K562 (cell line): Measurements from ENCODE around the gene WDR31. TPM values are rescaled to one million over a fixed set of nuclear protein-coding genes. Genes with fewer than 3 reads are reported as not detected.

Experiments used
- BRF2 ChIP-seq: IDR thresholded peaks from 3 replicates; pipeline ENCODE4 v1.6.1; 2011; ENCODE audit warnings: borderline replicate concordance, mild to moderate bottlenecking; ENCODE audit not compliant: insufficient read length, insufficient read depth
- CBX1 ChIP-seq: sonication (generic); IDR thresholded peaks from 2 replicates; pipeline ENCODE4 v1.6.1; 2016; ENCODE audit warnings: antibody characterized with exemption, low read depth, mild to moderate bottlenecking
- CXXC5 ChIP-seq: fragments of 250-450 bp; sonication (Bioruptor Pico); IDR thresholded peaks from 2 replicates; pipeline ENCODE4 v1.8.0; 2022; ENCODE audit warnings: inconsistent platforms, mild to moderate bottlenecking, moderate library complexity
- ELF4 ChIP-seq: fragments of 450-650 bp; formaldehyde crosslinking; IDR thresholded peaks from 2 replicates; pipeline ENCODE4 v1.4.0; 2022; ENCODE audit warnings: missing genetic modification characterization
- FOXK2 ChIP-seq, 2 experiments: fragments of 450-650 bp; IDR thresholded peaks in 1 of 2; conservative IDR thresholded peaks in 1 of 2; 2 replicates each; pipeline ENCODE4 v1.6.1; 2016; ENCODE audit warnings: low read depth in 2 of 2, mild to moderate bottlenecking in 1 of 2
- LCOR ChIP-seq: sonication (generic); formaldehyde crosslinking; IDR thresholded peaks from 2 replicates; pipeline ENCODE4 v1.8.0; 2022; ENCODE audit warnings: mild to moderate bottlenecking, missing genetic modification reagents
- NFRKB ChIP-seq: fragments of 450-650 bp; IDR thresholded peaks from 2 replicates; pipeline ENCODE4 v1.6.1; 2016; ENCODE audit warnings: low read depth
- PCBP2 ChIP-seq: fragments of 200-400 bp; formaldehyde crosslinking; IDR thresholded peaks from 2 replicates; pipeline ENCODE4 v1.6.1; 2018; ENCODE audit warnings: low read length, low read depth, mild to moderate bottlenecking, moderate library complexity; ENCODE audit not compliant: poor library complexity, severe bottlenecking
- POLR2H ChIP-seq: IDR thresholded peaks from 2 replicates; pipeline ENCODE4 v1.6.1; 2016; ENCODE audit warnings: missing genetic modification characterization, low read depth, mild to moderate bottlenecking, control low read depth, missing compliant biosample characterization, moderate library complexity
- RFX7 ChIP-seq: fragments of 250-450 bp; sonication (Bioruptor Pico); IDR thresholded peaks from 2 replicates; pipeline ENCODE4 v1.5.1; 2021; ENCODE audit warnings: mild to moderate bottlenecking
- SFPQ ChIP-seq: fragments of 200-400 bp; formaldehyde crosslinking; IDR thresholded peaks from 2 replicates; pipeline ENCODE4 v1.6.1; 2017; ENCODE audit warnings: mild to moderate bottlenecking, low read depth, low read length, moderate library complexity
- TAF15 ChIP-seq: fragments of 200-400 bp; formaldehyde crosslinking; IDR thresholded peaks from 2 replicates; pipeline ENCODE4 v1.6.1; 2017; ENCODE audit warnings: mild to moderate bottlenecking, low read depth, low read length, moderate library complexity
- TAF9B ChIP-seq: fragments of 450-650 bp; IDR thresholded peaks from 2 replicates; pipeline ENCODE4 v1.6.1; 2018; ENCODE audit warnings: mild to moderate bottlenecking; ENCODE audit not compliant: partially characterized antibody
- ZNF23 ChIP-seq: fragments of 250-450 bp; sonication (Bioruptor Pico); IDR thresholded peaks from 2 replicates; pipeline ENCODE4 v1.4.0; 2020; ENCODE audit warnings: mild to moderate bottlenecking
- polyA plus RNA-seq, 8 experiments: library from polyadenylated mRNA; depleted of rRNA in 4 of 8; stranded (reverse) in 5 of 8; unstranded in 3 of 8; fragments of >200 nt; fragmentation: Nextera tagmentation in 2 of 8; fragmentation: Illumina TruSeq in 1 of 8; extraction: Ambion mirVana in 2 of 8; extraction: Trizol in 1 of 8; gene quantifications; 2 replicates each; pipeline versions ENCODE4 v1.2.1 to v1.2.3, GENCODE V29; 2011 to 2014; ENCODE audit warnings: inconsistent platforms in 1 of 8, missing spikeins in 1 of 8
- total RNA-seq, 7 experiments: library from RNA; depleted of rRNA in 6 of 7; stranded (reverse); fragments of >200 nt in 6 of 7; fragmentation: Illumina TruSeq in 2 of 7; extraction: Trizol in 2 of 7; gene quantifications; 2 replicates each; pipeline versions ENCODE4 v1.2.1 to v1.2.3, GENCODE V29; 2011 to 2021; ENCODE audit warnings: low replicate concordance in 1 of 7
- TF ChIP-seq, protein P1 (sequence below): fragments of 200-800 bp; sonication (Bioruptor generic); IDR thresholded peaks from 2 replicates; pipeline ENCODE4 v1.6.1; 2017; ENCODE audit warnings: missing genetic modification characterization, missing compliant biosample characterization

WDR31 gene
- total and polyA plus RNA-seq, 9 of the 15 experiments (the other 6 are each of a cell fraction or from before 2014, with no cell fraction given): 0.35 to 1.8 (median 0.95) TPM

DNA sequence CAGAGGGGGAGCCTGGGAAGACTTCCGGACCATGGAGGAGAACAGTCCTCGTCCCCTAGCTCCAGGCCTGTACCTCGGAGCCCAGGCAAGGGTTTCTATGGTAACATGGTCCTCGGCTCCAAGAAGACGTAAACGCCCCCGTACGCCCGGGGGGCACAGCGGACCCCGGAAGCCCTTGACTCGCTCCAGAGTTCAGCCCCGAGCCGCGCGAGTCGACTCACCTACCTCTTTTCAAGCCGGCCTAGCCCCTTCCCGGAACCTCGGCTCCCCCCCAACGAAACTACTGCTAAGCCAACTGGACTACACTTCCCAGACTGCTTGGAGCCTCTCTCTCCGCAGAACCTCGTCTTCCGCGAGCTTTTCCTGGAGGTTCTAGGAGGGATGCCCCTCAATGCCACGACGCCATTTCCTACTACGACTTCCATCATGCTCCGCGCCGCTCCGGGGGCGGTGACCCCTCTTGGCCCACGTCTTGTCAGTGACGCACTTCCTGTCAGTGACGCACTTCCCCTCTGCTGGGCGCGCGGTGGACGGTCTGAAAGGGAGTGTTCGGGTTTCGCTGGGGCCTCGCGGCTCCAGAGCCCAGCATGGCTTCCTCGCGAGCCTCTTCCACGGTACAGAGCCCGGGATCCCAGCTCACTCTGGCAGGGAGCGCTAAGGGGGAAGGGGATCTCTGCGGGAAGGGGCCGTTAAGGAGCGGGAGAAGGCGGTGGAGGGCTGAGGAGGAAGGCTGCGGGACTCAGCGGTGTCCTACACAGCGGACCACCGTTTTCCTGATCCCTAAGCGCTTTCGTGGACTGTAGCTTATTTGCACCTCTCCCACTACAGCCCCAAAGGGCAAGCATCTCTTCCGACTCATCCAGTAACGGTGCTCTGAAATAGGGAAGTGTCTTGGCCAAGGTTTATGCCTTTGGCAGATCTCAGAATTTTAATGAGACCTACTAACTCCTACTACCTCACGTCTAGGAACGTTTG lies 64.6 kb downstream of the WDR31 start, which contains the start of the genes CDC26 and PRPF4 (continued):
- TF ChIP-seq BRF2 (no peak), CXXC5 (peak; percentile 88), NFRKB (0 out of 2 replicates have a peak, but pooled peaks have one; percentile 53), ELF4 (CRISPR knock-in tag) (peak; percentile 89), POLR2H (tag) (peak; percentile 89), PCBP2 (no peak), CBX1 (0 out of 2 replicates have a peak, but pooled peaks have one; percentile 40), TAF15 (no peak), FOXK2 (conservative IDR thresholded peaks at IDR 0.05 in 1 of 2, IDR thresholded peaks at IDR 0.05 in 1 of 2; ENCODE audit: low read depth in 2 of 2) (peak in 1 of 2 experiments; percentile 13; a peak in 1 of 4 replicates), RFX7 (CRISPR knock-in tag) (no peak), LCOR (CRISPR knock-in tag) (0 out of 2 replicates have a peak, but pooled peaks have one; percentile 33), ZNF23 (CRISPR knock-in tag) (no peak), SFPQ (no peak), TAF9B (peak; percentile 78)
- TF ChIP-seq, protein P1, sequence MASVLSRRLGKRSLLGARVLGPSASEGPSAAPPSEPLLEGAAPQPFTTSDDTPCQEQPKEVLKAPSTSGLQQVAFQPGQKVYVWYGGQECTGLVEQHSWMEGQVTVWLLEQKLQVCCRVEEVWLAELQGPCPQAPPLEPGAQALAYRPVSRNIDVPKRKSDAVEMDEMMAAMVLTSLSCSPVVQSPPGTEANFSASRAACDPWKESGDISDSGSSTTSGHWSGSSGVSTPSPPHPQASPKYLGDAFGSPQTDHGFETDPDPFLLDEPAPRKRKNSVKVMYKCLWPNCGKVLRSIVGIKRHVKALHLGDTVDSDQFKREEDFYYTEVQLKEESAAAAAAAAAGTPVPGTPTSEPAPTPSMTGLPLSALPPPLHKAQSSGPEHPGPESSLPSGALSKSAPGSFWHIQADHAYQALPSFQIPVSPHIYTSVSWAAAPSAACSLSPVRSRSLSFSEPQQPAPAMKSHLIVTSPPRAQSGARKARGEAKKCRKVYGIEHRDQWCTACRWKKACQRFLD (CRISPR knock-in tag): no peak
